ENCODE measurements around the gene C1QA.

Gene C1QA

DNA sequence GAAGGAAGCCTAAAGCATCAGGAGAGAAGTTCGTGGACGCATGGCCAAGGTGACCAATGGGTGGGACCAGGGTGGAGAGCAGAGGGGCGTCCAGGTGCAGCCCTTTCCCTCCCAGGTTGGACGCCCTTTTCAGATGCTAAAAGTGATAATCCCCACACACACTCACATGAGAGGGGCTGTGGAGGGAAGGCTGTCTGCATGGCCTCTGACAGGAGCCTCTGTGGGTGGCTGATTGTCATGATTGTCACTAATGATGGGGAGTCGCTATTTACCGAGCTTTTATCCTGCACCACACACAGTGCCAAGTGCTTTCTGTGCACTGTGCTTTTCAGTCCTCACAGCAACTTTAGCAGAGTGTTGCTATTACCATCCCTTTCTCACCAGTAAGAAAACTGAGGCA lies 27.1 kb upstream of the C1QA start:
- H3K4me3 ChIP-seq (ENCODE audit: low read length): no peak overlapping the region
- no peak for DNase-seq (ENCODE audit: low read depth, low spot score)

DNA sequence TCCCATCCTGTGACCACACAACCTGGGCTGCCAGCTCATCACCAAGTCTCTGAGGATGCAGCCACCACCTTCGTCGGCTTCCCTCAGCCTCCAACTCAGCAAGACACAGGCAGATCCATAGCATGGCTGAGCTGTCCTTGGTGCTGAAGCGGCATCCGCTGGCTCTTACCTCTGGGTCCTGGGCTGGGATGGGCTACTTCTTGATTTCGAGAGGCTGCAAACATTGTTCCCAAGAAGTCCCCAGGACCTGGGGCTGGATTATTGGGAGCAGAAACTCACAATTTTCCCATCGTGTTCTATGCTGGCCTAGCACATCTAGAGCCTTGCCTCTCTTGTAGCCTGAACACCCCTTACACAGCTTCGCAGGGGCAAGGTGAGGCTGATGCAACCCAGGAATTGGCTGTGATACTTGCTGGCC lies 24.9 kb upstream of the C1QA start:
- DNase-seq (ENCODE audit: low read depth, low spot score): peak; percentile 58
- no peak overlapping the region for H3K4me3 ChIP-seq (ENCODE audit: low read length)

DNA sequence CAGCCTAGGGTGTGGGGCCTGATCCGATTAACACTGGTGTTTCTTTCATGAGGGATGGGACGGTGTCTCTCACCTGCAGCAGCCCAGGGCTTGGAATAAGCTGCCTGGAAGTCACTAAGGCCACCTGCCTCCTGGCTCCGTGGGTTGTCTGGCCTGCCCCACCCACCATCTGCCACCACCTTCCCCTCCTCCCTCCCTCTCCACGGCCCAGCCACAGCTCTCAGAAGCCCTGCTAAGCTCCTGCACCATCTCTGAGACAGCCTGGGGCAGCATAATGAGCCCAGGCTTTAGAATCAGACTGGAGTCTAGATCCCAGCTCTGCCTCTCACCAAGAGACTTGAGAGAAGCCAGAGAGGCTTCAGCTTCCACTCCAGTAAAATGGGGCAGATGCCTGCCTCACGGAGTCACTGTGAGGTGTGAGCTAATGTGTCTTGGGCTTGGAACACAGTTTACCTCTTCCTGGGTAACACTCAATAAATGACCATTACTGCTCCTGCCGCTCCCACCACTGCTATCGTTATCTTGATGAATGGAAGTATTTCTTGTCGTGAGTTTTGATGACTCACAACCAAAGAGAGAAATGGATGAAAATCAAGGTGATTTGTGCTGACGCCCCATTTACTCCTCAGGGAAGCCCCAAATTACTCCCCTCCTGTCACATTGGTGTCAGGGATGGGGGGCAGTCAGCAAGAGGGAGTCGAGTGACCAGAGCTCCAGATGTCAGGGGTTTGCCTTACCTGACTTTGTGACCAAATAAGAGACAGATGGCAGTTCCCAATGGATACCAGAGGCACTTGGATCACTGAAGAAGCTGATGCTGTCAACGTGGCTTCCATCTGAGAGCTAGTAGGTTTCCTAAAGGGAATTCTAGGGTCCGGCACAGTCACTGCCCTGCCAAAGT lies 23.5 kb upstream of the C1QA start:
- no peak for DNase-seq (ENCODE audit: low read depth, low spot score)
- H3K4me3 ChIP-seq (ENCODE audit: low read length): no peak overlapping the region

DNA sequence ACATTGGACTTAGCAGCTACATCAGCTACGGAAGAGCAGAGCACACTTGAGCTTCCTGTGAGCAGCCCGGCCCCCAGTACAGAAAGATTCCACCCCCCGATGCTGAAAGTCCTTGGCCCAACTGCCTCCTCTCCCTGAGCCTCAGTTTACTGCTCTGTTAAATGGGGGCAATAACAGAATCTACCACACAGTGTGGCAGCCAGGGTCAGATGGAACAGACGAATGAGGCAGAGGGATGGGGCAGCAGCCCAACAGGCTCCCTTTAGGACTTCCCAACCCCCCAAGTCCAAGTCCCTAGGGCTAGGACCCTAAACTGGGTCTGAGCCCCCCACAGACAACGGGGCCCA lies 22.9 kb upstream of the C1QA start:
- H3K4me3 ChIP-seq (ENCODE audit: low read length): no peak overlapping the region
- DNase-seq (ENCODE audit: low read depth, low spot score): no peak

DNA sequence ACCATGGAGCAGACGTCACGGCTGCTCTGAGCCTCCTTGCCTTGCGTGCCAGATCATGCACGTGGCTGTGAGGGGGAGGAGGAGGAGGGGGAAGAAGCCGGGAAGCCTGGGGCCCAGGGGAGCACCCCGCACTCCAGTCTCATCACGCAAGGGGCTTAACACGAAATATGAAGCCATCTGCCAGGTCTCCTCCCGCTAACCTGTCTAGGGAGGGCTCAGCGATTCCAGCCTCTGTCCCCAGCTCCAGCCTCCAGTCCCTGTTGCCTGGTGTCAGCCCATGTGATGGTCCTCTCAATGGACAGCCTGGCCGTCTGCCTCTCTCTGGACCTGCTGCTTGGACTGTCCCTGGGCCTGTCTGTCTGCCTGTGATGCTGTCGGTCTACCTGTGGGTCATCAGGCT lies 22.5 kb upstream of the C1QA start:
- no peak for DNase-seq (ENCODE audit: low read depth, low spot score)
- H3K4me3 ChIP-seq (ENCODE audit: low read length): no peak overlapping the region

DNA sequence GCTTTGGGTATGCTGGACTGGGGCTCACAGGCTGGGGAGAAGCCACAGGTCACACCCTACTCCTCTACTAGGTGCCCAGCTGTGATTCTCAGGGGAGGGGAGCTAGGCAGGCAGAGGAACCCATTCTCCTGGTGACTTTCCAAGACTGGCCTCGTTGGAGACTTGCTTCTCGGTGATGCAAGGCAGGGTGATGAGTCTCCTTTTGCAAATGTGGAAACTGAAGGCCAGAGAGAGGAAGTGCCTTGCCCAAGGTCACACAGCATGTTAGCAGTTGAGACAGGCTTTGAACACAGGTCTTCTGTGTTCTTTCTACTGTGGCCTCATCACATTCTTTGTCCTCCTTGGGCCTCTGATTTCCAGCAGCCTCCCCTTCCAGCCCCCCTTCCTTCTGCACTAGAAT lies 20.5 kb upstream of the C1QA start:
- DNase-seq (ENCODE audit: low read depth, low spot score): no peak
- H3K4me3 ChIP-seq (ENCODE audit: low read length): no peak overlapping the region

DNA sequence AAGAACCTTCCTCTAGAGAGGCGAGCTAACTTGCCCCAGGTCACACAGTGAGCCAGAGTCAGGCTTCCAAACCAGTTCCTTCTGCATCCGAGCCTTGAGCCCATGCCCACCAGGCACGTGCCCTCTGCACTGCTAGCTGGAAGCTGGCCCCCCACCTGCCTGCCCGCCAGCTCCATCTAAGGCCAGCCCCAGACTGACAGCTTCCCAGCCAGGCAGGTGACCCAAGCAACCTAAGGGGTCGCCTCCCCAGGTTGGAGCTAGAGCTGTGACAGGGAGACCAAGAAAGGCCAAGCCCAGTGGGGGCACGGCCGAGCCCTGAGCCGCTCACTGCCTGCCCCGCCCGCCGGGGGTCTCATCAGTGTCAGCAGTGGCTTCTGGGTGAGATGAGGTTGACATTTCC lies 19.9 kb upstream of the C1QA start:
- H3K4me3 ChIP-seq (ENCODE audit: low read length): no peak overlapping the region
- DNase-seq (ENCODE audit: low read depth, low spot score): no peak

DNA sequence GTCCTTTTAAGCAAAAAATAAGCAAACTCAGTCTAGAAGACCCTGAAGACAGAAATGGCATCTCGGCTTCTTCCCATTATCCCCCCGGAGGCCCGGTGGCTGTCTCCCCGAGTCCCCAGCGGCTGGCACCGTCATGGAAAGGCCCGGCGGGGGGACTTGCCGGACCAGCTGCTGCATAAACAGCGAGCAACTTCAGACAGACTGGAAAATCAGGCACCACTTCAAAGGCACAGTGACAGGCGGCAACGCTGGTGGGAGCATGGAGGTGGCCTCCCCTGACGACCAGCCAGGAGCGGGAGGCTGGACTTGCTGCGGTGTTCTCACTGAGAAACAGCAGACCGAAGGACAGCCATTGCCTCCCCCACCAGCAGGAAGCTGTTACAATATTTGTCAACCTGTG lies 18.4 kb upstream of the C1QA start:
- H3K4me3 ChIP-seq (ENCODE audit: low read length): no peak overlapping the region

DNA sequence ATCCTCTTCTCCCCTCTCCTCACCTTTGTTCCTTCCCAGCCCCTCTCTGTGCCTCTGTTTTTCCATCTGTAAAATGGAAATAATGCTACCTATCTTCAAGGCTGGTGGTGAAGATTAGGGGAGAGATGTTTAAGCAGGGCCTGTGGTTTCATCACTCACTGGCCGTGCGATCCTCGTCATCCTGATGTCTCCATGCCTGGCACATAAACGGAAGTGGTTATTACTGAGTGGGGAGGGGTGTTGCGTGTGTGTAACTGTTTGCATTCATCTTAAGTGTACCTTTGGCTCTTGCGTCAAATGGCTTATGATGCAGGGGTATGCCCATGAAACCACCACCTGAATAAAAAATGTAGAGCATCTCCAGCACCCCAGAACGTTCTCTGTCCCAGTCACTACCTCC lies 17.2 kb upstream of the C1QA start:
- H3K4me3 ChIP-seq (ENCODE audit: low read length): no peak overlapping the region
- DNase-seq (ENCODE audit: low read depth, low spot score): peak; percentile 62

More for the DNA sequence above, 18.4 kb upstream of the C1QA start:
- no peak for DNase-seq (ENCODE audit: low read depth, low spot score)

DNA sequence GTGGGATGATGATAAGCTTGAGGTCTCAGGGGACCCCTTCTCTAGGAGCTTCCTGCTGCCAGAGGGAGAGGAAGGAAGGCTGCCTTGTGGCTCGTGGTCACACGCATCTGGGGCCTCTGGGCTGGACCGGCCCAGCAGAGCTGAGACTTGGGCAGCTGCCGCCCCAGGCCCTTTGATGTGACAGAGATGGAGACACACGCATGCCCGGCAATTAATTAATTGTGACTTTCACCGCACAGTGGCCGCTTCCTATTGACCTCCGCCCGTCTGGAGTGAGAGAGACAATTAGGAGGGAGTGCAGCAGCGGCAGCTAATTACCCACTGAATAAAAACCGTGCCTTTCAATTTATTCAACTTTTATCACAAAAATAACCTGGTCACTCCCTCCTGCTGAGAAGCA lies 16.6 kb upstream of the C1QA start:
- no peak for DNase-seq (ENCODE audit: low read depth, low spot score)
- H3K4me3 ChIP-seq (ENCODE audit: low read length): no peak overlapping the region

DNA sequence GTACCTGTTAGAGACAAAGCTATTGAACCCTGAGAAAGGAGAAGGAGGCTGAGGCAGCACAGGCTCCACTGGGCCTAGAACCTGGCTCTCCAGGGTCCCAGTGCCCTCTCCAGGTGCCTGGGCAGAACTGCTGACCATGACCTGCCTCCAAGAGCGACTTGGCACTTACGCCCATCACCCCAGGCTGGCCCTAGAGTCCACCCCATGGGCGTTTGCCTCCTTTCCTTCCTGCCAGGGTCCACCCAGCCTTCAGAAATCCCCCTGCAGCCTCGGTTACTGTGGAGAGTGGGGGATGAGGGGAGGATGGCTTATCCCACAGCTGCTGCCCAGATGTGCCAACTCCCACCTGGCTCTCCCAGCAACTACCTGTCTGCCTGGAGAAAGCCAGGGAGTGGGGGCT lies 14.7 kb upstream of the C1QA start:
- DNase-seq (ENCODE audit: low read depth, low spot score): no peak
- no peak overlapping the region for H3K4me3 ChIP-seq (ENCODE audit: low read length)

DNA sequence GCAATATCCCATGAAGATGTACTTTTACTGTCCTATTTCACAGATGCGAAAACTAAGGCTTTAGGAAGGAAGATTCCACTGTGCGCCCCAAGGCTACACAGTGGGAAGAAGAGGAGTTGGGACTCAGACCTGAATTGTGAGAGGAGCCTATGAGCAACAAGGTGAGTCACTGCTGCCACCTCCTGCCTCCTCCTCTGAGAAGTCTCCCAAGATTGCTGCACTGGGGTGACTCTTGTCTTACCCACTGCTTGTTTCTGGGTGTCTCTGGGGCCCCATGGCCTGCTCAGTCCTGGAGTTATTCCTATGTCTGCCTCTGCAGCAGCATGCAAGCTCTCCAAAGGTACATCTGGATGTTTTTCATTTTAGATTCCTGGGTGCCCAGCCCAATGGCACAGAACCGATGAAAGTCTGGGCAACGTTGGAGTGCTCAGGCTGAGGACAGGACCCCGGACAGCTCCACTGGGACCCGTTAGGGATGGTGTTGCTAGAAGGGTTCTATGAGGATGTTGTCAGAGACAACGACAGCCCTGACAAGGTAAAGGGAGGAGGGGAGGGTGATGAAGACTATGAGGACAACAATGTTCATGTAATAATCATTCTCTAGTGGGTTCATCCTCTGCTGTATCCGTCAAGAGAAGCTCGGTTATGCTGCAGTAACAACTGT lies 11.0 kb upstream of the C1QA start:
- DNase-seq (ENCODE audit: low read depth, low spot score): no peak

DNA sequence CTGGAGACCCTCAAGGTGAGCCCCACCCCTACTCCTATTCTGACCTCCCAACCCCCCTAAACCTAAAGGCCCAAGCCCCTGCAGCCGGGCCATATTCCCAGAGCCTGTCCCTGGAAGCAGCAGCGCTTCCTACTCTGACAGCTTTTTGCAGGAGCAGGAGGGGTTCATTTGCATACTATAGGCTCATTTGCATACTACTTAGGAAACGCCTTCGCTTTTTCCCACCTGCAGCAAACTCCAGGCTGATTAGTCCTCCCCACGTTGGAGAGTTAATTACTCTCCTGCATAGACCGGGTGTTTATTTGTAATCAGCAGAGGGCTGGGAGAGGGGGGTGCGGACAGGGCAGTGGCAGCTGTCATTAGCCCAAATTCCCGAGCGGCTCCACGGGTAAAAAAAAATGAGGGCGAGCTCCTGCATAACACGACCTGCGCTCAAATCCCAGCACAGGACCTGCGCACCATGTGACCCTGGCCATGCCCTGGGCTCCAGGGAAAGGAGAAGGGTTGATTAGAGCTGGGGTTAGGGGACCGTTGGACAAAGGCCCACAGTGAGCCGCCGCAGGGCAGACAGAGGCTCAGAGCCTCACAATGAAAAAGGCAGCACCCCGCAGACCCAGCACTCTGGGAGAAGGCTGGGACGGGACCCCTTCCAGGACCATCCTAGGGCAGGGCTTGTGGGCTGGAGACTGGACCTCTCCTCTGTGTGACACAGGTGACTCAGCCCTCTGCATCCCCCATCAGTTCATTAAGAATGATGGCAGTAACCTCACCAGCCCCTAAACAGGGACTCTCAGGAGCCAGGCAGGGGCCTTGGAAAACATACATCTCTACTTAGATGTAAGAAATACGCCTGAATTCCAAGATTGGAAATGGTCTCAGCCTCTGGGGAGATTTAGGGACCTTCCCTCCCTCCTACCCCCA lies 9.9 kb upstream of the C1QA start:
- DNase-seq (ENCODE audit: low read depth, low spot score): no peak
- no peak overlapping the region for H3K4me3 ChIP-seq (ENCODE audit: low read length)

More for the DNA sequence above, 11.0 kb upstream of the C1QA start:
- no peak overlapping the region for H3K4me3 ChIP-seq (ENCODE audit: low read length)

DNA sequence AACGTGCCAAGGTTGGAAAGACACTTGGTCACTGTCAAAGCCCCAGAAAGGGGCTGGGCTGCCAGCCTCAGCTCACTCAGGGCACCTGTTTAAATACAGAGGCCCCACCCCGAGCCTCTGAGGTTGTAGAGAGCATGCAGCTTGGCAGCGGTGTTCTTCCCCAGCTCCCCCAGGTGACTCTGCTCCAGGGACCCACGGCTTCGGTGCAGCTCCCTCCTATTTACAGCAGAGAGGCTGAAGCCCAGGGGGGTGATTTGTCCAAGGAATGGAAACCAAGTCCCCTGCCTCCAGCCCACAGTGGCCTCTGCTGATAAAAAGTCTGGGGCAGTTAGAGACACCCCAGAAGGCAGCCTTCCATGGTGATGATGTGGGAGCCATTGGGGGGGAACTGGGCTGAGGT lies 9.1 kb upstream of the C1QA start:
- no peak for DNase-seq (ENCODE audit: low read depth, low spot score)
- H3K4me3 ChIP-seq (ENCODE audit: low read length): no peak overlapping the region

DNA sequence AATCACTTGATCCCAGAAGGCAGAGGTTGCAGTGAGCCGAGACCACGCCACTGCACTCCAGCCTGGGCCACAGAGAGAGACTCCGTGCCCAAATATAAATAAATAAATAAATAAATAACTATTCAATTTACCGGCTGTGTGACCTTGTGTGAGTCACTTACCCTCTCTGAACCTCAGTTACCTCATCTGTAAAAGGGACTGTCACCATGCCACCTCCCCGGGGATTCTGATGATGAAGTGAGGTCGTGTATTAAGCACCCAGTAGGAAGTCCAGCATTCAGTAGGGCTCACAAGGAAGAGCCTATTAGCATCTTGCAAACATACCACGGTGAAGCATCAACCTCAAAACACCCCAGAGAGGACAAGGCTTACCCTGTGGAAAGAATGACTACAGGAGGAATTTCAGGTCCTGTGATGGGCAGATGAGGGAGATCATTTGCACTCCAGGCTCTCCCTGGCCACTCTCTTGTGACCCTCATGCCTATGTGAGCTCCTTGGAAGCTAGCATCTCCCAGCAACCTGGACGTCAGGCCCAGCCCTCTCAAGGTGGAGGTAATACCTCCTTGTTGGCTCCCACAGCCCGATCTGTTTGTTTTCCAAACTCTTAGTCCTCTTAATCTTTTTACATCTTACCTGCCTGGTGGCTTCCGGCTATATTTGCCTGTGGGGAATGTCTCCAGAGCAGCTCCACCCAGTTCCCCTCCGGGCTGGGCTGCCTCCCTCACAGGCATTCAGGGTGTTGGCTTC lies 7.6 kb upstream of the C1QA start:
- DNase-seq (ENCODE audit: low read depth, low spot score): no peak

DNA sequence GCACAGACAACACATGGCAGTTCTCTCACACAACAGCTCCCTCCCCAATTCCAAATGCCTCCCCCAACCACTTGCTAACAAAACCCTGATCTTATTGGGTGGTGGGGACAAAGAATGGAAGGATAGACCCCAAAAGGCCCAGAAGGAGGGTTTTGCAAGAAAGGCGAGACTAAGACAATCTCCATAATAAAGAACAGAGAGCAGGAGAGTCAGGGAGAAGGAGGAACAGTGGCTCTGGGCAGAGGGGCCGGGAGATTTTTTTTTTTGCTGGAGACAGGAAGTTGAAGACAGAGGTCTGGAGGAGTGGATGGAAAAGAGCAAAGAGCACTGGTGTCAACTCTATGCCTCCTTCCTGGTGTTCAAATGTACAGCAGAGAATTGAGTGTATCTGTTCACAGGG lies 6.5 kb upstream of the C1QA start:
- no peak for DNase-seq (ENCODE audit: low read depth, low spot score)
- H3K4me3 ChIP-seq (ENCODE audit: low read length): no peak overlapping the region

More for the DNA sequence above, 7.6 kb upstream of the C1QA start:
- no peak overlapping the region for H3K4me3 ChIP-seq (ENCODE audit: low read length)

DNA sequence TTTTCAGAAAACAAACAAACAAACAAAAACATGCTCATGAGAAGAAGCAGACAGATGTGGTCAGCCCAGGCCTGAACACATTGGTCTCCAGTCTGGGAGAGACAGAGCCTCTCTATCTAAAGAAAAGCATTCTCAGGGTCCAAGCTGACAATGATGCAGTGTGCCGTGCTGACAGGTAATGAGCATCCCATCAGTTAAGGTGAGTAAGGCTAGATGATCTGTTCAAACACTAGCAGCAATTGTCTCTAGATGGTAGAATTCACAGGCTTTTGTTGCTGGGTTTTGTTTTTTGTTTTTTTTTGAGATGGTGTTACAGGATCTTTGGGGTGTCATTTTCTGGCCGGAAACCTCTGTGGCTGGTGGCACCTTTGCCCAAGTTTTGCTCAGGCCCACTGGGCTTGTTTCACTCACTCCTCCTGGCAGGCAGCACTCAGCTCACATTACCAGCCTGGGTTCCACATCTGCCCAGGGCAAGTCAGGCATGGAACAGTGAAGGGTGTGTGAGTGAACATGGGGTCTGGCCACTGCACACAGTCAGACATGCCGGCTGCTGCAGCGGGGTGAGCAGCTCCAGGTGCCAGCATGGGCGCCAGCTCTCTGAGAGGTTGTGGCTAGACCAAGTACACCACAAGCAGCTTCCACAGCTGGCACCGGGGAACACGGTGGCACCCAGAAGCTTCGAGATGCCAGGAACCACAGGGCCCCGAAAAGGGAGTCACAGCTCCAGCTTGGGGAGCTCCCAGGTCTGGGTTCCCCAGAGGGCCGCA lies 2.5 kb upstream of the C1QA start:
- DNase-seq (ENCODE audit: low read depth, low spot score): peak; percentile 58
- H3K4me3 ChIP-seq (ENCODE audit: low read length): no peak overlapping the region

DNA sequence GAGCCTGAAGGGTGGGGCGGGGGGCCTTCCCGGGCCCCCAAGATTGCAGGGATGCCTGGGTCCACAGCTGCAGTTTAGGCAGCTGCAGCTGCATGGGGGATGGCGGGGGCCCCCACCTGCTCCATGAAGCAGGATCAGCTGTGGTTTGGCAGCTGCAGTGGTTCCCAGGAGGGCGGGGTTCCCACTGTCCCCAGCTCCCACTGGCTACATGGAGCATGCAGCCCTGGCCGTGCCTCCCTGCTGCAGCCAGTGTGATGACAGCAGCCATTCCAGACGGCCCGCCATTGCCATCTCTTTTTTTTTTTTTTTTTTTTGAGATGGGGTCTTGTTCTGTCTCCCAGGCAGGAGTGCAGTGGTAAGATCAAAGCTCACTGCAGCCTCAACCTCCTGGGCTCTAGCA lies 992 bp upstream of the C1QA start:
- DNase-seq (ENCODE audit: low read depth, low spot score): no peak
- H3K4me3 ChIP-seq (ENCODE audit: low read length): no peak overlapping the region
